Measurements from ENCODE around the gene KDM4F.

DNA sequence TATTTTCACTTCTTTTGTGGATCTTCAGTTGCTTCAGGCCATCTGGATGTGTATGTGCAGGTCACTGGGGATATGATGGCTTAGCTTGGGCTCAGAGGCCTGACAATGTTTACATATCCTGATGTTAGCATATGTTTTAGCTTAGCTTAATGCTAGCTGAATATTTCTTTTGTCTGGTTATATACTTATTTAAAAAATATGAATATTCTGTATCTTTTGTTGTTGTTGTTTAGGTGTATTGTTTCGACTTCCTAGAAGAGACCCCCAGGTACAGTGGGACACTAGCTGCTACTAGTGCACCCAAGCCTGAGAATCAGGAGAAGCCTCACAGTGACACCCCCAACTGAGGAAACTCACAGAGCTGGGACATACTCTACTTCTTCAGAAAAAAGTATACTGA is 24.3 kb upstream of the KDM4F start, which contains the start of gene KDM4E:
- TF ChIP-seq, protein P1, sequence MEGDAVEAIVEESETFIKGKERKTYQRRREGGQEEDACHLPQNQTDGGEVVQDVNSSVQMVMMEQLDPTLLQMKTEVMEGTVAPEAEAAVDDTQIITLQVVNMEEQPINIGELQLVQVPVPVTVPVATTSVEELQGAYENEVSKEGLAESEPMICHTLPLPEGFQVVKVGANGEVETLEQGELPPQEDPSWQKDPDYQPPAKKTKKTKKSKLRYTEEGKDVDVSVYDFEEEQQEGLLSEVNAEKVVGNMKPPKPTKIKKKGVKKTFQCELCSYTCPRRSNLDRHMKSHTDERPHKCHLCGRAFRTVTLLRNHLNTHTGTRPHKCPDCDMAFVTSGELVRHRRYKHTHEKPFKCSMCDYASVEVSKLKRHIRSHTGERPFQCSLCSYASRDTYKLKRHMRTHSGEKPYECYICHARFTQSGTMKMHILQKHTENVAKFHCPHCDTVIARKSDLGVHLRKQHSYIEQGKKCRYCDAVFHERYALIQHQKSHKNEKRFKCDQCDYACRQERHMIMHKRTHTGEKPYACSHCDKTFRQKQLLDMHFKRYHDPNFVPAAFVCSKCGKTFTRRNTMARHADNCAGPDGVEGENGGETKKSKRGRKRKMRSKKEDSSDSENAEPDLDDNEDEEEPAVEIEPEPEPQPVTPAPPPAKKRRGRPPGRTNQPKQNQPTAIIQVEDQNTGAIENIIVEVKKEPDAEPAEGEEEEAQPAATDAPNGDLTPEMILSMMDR (IDR thresholded peaks at IDR 0.05) = no peak
- no peak for TF ChIP-seq POLR2AphosphoS5 (IDR thresholded peaks at IDR 0.05; ENCODE audit: insufficient read depth in 1 of 2, low read depth in 1 of 2)
